ENCODE measurements around the gene TMEM184B.

DNA sequence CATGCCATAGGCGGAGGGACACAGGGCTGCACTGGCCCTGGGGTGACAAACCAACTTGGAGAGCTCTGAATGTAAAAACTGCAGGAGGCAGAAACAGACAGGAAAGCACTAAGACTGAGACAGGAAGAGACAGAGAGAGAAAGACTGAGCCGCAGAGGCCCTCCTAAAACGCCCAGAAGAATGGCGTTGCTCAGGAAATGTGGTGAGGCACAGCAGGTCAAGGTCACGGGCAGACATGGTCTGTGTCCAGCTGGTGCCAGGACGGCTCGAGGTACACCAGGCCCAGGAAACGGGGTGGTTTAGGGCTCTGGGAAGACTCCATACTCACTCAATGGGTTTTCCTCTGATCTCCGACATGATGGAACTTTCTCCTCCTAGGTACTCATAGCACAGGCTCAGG lies 41.9 kb downstream of the TMEM184B start:
- TF ChIP-seq CTCF (IDR thresholded peaks at IDR 0.05; ENCODE audit: low read depth, low read length, poor library complexity, severe bottlenecking) (no peak), EZH2phosphoT487 (IDR thresholded peaks at IDR 0.05; ENCODE audit: borderline replicate concordance, low read length) (no peak)
